ENCODE results near the gene ITSN1.

Gene ITSN1

GRCh38 chr21:33810766-33811165 is 168.5 kb downstream of the ITSN1 start:
- no peak for DNase-seq (ENCODE audit: low read depth in 2 of 2)

- DNase-seq (ENCODE audit: low read depth in 2 of 2), result no peak
Measured at GRCh38 chr21:33811167-33812010, 169.1 kb downstream of the ITSN1 start.

- no peak for DNase-seq (ENCODE audit: low read depth in 2 of 2)
Measured at GRCh38 chr21:33813832-33814365, 171.6 kb downstream of the ITSN1 start.

- DNase-seq (ENCODE audit: low read depth in 2 of 2), result no peak
Measured at GRCh38 chr21:33815143-33815707, 172.9 kb downstream of the ITSN1 start.

- DNase-seq (ENCODE audit: low read depth in 2 of 2), result no peak
Measured at GRCh38 chr21:33816174-33816573, 173.9 kb downstream of the ITSN1 start.

- DNase-seq (ENCODE audit: low read depth in 2 of 2), result no peak
Measured at GRCh38 chr21:33817138-33817537, 174.8 kb downstream of the ITSN1 start.

GRCh38 chr21:33817663-33818451 is 175.6 kb downstream of the ITSN1 start:
- no peak for DNase-seq (ENCODE audit: low read depth in 2 of 2)

GRCh38 chr21:33820230-33820770 is 178.0 kb downstream of the ITSN1 start:
- DNase-seq (ENCODE audit: low read depth in 2 of 2), result no peak

GRCh38 chr21:33820798-33821197 is 178.5 kb downstream of the ITSN1 start:
- no peak for DNase-seq (ENCODE audit: low read depth in 2 of 2)

GRCh38 chr21:33821503-33822322 is 179.4 kb downstream of the ITSN1 start:
- DNase-seq (ENCODE audit: low read depth in 2 of 2), result no peak

GRCh38 chr21:33824156-33824941 is 182.0 kb downstream of the ITSN1 start:
- no peak for DNase-seq (ENCODE audit: low read depth in 2 of 2)

GRCh38 chr21:33825419-33825818 is 183.1 kb downstream of the ITSN1 start:
- no peak for DNase-seq (ENCODE audit: low read depth in 2 of 2)

GRCh38 chr21:33825915-33826314 is 183.6 kb downstream of the ITSN1 start:
- no peak for DNase-seq (ENCODE audit: low read depth in 2 of 2)

GRCh38 chr21:33828083-33828482 is 185.8 kb downstream of the ITSN1 start:
- DNase-seq (ENCODE audit: low read depth in 2 of 2), result no peak

- no peak for DNase-seq (ENCODE audit: low read depth in 2 of 2)
Measured at GRCh38 chr21:33828577-33828976, 186.3 kb downstream of the ITSN1 start.

GRCh38 chr21:33829844-33830243 is 187.5 kb downstream of the ITSN1 start:
- no peak for DNase-seq (ENCODE audit: low read depth in 2 of 2)

- no peak for DNase-seq (ENCODE audit: low read depth in 2 of 2)
Measured at GRCh38 chr21:33831962-33832659, 189.8 kb downstream of the ITSN1 start.

GRCh38 chr21:33834801-33835500 is 192.7 kb downstream of the ITSN1 start:
- no peak for DNase-seq (ENCODE audit: low read depth in 2 of 2)

GRCh38 chr21:33835920-33836319 is 193.6 kb downstream of the ITSN1 start:
- DNase-seq (ENCODE audit: low read depth in 2 of 2), result no peak
